Esophagus squamous epithelium (tissue), 4 donors: Measurements from ENCODE around the gene TM9SF3.

ENCODE experiments used
- CTCF ChIP-seq, 6 experiments: fragments of 450-650 bp in 4 of 6; fragments of 200-600 bp in 2 of 6; sonication (generic) in 2 of 6; IDR thresholded peaks; one replicate each; pipeline ENCODE4 v1.5.1; 2016 to 2019; ENCODE audit warnings: antibody characterized with exemption in 6 of 6, mild to moderate bottlenecking in 4 of 6, moderate library complexity in 4 of 6
- POLR2A ChIP-seq, 4 donors: fragments of 450-650 bp; IDR thresholded peaks; one replicate each; pipeline ENCODE4 v1.6.1; 2017; ENCODE audit warnings: antibody characterized with exemption in 4 of 4, mild to moderate bottlenecking in 4 of 4, moderate library complexity in 3 of 4

DNA sequence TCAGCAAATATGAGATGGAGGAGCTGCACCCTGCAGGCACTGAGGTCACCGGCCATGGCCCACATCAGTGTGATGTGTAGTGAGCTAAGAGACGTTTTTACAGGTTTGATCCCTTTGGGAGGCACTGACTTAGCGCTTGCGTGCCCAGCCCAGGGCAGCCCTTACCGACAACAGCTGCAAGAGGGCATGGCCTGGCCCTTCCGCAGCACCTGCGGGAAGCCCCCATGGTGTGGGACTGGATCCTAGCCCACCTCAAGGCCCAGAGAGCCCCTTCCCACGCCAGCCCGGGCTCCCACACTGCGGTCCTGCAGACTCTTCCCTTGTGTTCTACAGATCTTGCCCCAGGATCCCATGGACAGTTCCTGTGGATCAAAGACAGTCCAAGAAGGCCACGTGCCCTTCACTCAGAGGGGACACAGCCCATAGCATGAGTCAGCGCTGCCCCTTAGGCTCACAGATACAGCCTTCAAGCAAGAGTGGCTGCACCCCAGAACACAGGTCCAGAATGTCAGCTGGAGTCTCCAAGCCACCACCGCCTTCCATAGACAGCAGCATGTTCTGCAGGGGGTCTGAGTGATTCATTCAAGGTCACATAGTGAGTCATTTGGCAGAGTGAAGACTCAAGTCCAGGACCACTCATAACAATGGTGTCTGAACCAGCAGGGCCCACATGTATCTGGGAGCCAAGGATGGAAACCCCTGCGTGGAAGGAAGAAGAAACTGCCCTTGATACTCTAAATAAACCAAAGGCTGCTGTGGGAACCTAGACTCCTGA is 98.5 kb downstream of the TM9SF3 start:
- TF ChIP-seq CTCF (IDR thresholded peaks at IDR 0.05) (no peak), POLR2A (IDR thresholded peaks at IDR 0.05) (no peak)
